ENCODE measurements around the gene SNRNP48. TPM values are rescaled to one million over a fixed set of nuclear protein-coding genes. Genes with fewer than 3 reads are reported as not detected.

Gene SNRNP48
- total RNA-seq, 3 donors from 2014 or later = 13.9 to 20.9 (median 15.4) TPM

- no peaks in the 10 kb centered on the region for H3K9me3 ChIP-seq
- no peaks in the 10 kb centered on the region for H3K4me1 ChIP-seq
- peak overlapping the region; percentile 61 to 96 for H3K27ac ChIP-seq
- DNase-seq (ENCODE audit: low spot score in 2 of 2) = no peak
- H3K27me3 ChIP-seq = no peaks in the 10 kb centered on the region
- H3K4me3 ChIP-seq = peak overlapping the region in 2 of 3 donors; percentile 1 to 13
- TF ChIP-seq POLR2AphosphoS5 (IDR thresholded peaks at IDR 0.05) (no peak), CTCF (IDR thresholded peaks at IDR 0.05) (no peak), POLR2A (IDR thresholded peaks at IDR 0.05) (no peak)
- intact Hi-C loops (cut with DNase I; ENCODE audit: low total_unique reads) = no loop called here
- no peaks in the 10 kb centered on the region for H3K36me3 ChIP-seq
These were observed 44.0 kb upstream of the SNRNP48 start for GRCh38 chr6:7546020-7546369.

- H3K4me1 ChIP-seq = no peaks in the 10 kb centered on the region
- TF ChIP-seq POLR2AphosphoS5 (IDR thresholded peaks at IDR 0.05) = no peak
- no peak for TF ChIP-seq POLR2A (IDR thresholded peaks at IDR 0.05)
- no peak for TF ChIP-seq CTCF (IDR thresholded peaks at IDR 0.05)
- H3K27me3 ChIP-seq = no peaks in the 10 kb centered on the region
- H3K27ac ChIP-seq = peak overlapping the region; percentile 61 to 96
- H3K9me3 ChIP-seq = no peaks in the 10 kb centered on the region
- intact Hi-C loops (cut with DNase I; ENCODE audit: low total_unique reads) = no loop called here
- no peaks in the 10 kb centered on the region for H3K36me3 ChIP-seq
- H3K4me3 ChIP-seq = no peak overlapping the region
- no peak for DNase-seq (ENCODE audit: low spot score in 2 of 2)
These were observed 43.6 kb upstream of the SNRNP48 start for GRCh38 chr6:7546383-7546782.

- Histone ChIP-seq H3K27ac (peak overlapping the region; percentile 1 to 96), H3K36me3 (no peaks in the 10 kb centered on the region), H3K4me3 (no peak overlapping the region), H3K27me3 (no peaks in the 10 kb centered on the region), H3K4me1 (no peaks in the 10 kb centered on the region), H3K9me3 (no peaks in the 10 kb centered on the region)
- intact Hi-C loops (cut with DNase I; ENCODE audit: low total_unique reads) = no loop called here
- TF ChIP-seq POLR2A (IDR thresholded peaks at IDR 0.05) (no peak), POLR2AphosphoS5 (IDR thresholded peaks at IDR 0.05) (no peak), CTCF (IDR thresholded peaks at IDR 0.05) (no peak)
- DNase-seq (ENCODE audit: low spot score in 2 of 2) = no peak
These were observed 43.1 kb upstream of the SNRNP48 start for GRCh38 chr6:7546896-7547295.

- no peaks in the 10 kb centered on the region for H3K4me1 ChIP-seq
These were observed 42.7 kb upstream of the SNRNP48 start for GRCh38 chr6:7547315-7547714.

GRCh38 chr6:7550433-7550801, 39.6 kb upstream of the SNRNP48 start:
- peak overlapping the region in 1 of 2 donors; percentile 48 for H3K27ac ChIP-seq
- no peaks in the 10 kb centered on the region for H3K9me3 ChIP-seq
- H3K36me3 ChIP-seq = no peaks in the 10 kb centered on the region
- intact Hi-C loops (cut with DNase I; ENCODE audit: low total_unique reads) = no loop called here
- H3K27me3 ChIP-seq = no peaks in the 10 kb centered on the region
- peaks cover 0 to 6% of the 10 kb centered on the region in 2 donors for H3K4me1 ChIP-seq
- H3K4me3 ChIP-seq = no peak overlapping the region
- DNase-seq (ENCODE audit: low spot score in 2 of 2) = no peak
- TF ChIP-seq CTCF (IDR thresholded peaks at IDR 0.05) = no peak
- no peak for TF ChIP-seq POLR2AphosphoS5 (IDR thresholded peaks at IDR 0.05)
- no peak for TF ChIP-seq POLR2A (IDR thresholded peaks at IDR 0.05)

More at GRCh38 chr6:7547315-7547714, 42.7 kb upstream of the SNRNP48 start:
- no peaks in the 10 kb centered on the region for H3K36me3 ChIP-seq
- no peak overlapping the region for H3K4me3 ChIP-seq
- H3K27ac ChIP-seq = peak overlapping the region; percentile 1 to 96
- no peak for TF ChIP-seq CTCF (IDR thresholded peaks at IDR 0.05)
- TF ChIP-seq POLR2A (IDR thresholded peaks at IDR 0.05) = no peak
- TF ChIP-seq POLR2AphosphoS5 (IDR thresholded peaks at IDR 0.05) = no peak
- intact Hi-C loops (cut with DNase I; ENCODE audit: low total_unique reads) = no loop called here
- DNase-seq (ENCODE audit: low spot score in 2 of 2) = no peak
- no peaks in the 10 kb centered on the region for H3K9me3 ChIP-seq
- H3K27me3 ChIP-seq = no peaks in the 10 kb centered on the region

Measured in breast epithelium (tissue), 4 donors.